ENCODE measurements around the gene CEP112. TPM values are rescaled to one million over a fixed set of nuclear protein-coding genes. Genes with fewer than 3 reads are reported as not detected.

CEP112 gene
- total and polyA plus RNA-seq, 2 of the 13 experiments (the other 11 are each of a cell fraction or from before 2014, with no cell fraction given) = 1.2 to 3.4 TPM

GRCh38 chr17:65707780-65708179 lies 484.2 kb downstream of the CEP112 start:
- BruUV-seq (replicated peaks) = no TSS peak
- no peaks in the 10 kb centered on the region for H3K36me3 ChIP-seq (replicated peaks in 1 of 2; ENCODE audit: control insufficient read depth in 1 of 2, insufficient read depth in 2 of 2, low read length in 2 of 2)
- H3K79me2 ChIP-seq (ENCODE audit: insufficient read depth, low read length) = no peaks in the 10 kb centered on the region
- ChIA-PET CTCF (ENCODE audit: low intra/inter-chr PET ratio, low total read pairs) (no interaction called here), POLR2A (no interaction called here)
- in situ Hi-C loops (cut with HindIII; ENCODE audit: extremely low pct_ligation_motif_present, low pct_unique_long_range_greater_than_20kb) = no loop called here
- H3K27me3 ChIP-seq (ENCODE audit: control insufficient read depth in 1 of 2, insufficient read depth in 2 of 2, low read length in 2 of 2) = no peaks in the 10 kb centered on the region
- no peak overlapping the region for H2AFZ ChIP-seq (ENCODE audit: low read length)
- 66% methylated on average over 2 of the region's 2 CpGs for WGBS (ENCODE audit: low lambda C conversion rate)
- no peak overlapping the region for H3K4me2 ChIP-seq (ENCODE audit: low read depth, low read length)
- H3K27ac ChIP-seq (ENCODE audit: extremely low read length, insufficient read depth, low read length) = no peak overlapping the region
- no peaks in the 10 kb centered on the region for H4K20me1 ChIP-seq (ENCODE audit: insufficient read depth, low read length)
- H3K4me1 ChIP-seq (ENCODE audit: insufficient read depth, low read length) = peaks cover 23% of the 10 kb centered on the region
- ATAC-seq = no peak
- H3K9me3 ChIP-seq (ENCODE audit: low read length) = no peaks in the 10 kb centered on the region
- FAIRE-seq = no peak
- no peak for TF ChIP-seq ATF1 (CRISPR knock-in tag; IDR thresholded peaks at IDR 0.05)
- TF ChIP-seq ZNF276 (CRISPR knock-in tag; IDR thresholded peaks at IDR 0.05; ENCODE audit: low read depth) = no peak
- TF ChIP-seq SP5 (CRISPR knock-in tag; IDR thresholded peaks at IDR 0.05; ENCODE audit: borderline replicate concordance, low read depth) = no peak
- no peak for TF ChIP-seq ZNF317 (CRISPR knock-in tag; IDR thresholded peaks at IDR 0.05)
- TF ChIP-seq NFATC3 (CRISPR knock-in tag; IDR thresholded peaks at IDR 0.05) = no peak
- TF ChIP-seq BRCA1 (CRISPR knock-in tag; IDR thresholded peaks at IDR 0.05) = no peak
- no peak for TF ChIP-seq ZNF605 (CRISPR knock-in tag; IDR thresholded peaks at IDR 0.05)
- no peak for TF ChIP-seq XRCC5 (optimal IDR thresholded peaks at IDR 0.05; ENCODE audit: low read length)
- TF ChIP-seq ESRRA (CRISPR knock-in tag; IDR thresholded peaks at IDR 0.05; ENCODE audit: low read depth) = no peak
- no peak for TF ChIP-seq MBNL3 (CRISPR knock-in tag; conservative IDR thresholded peaks at IDR 0.05)
- no peak for TF ChIP-seq U2AF1 (optimal IDR thresholded peaks at IDR 0.05; ENCODE audit: low read depth, low read length)
- no peak for TF ChIP-seq HDAC6 (IDR thresholded peaks at IDR 0.05; ENCODE audit: low read depth, low read length)
- H3K9ac ChIP-seq (ENCODE audit: insufficient read depth, low read depth, low read length) = no peak overlapping the region
- intact Hi-C loops (cut with micrococcal nuclease; ENCODE audit: unreplicated experiment) = no loop called here
- no peak for DNase-seq (ENCODE audit: low spot score)
- no peak overlapping the region for H3K4me3 ChIP-seq (replicated peaks in 1 of 3; ENCODE audit: insufficient read depth in 1 of 3, low read depth in 2 of 3, low read length in 3 of 3)

Data from HepG2 (cell line).